K562 (cell line): Measurements from ENCODE around the gene CHCHD10. TPM values are rescaled to one million over a fixed set of nuclear protein-coding genes. Genes with fewer than 3 reads are reported as not detected.

ENCODE experiments used
- SMARCA4 ChIP-seq: fragments of 450-650 bp; IDR thresholded peaks from 2 replicates; pipeline ENCODE4 v1.6.1; 2016
- XRCC4 ChIP-seq: IDR thresholded peaks from one replicate; pipeline ENCODE4 v1.6.1; 2011; ENCODE audit not compliant: insufficient read depth, insufficient read length; ENCODE audit errors: extremely low read depth
- polyA plus RNA-seq, 8 experiments: library from polyadenylated mRNA; depleted of rRNA in 4 of 8; stranded (reverse) in 5 of 8; unstranded in 3 of 8; fragments of >200 nt; fragmentation: Nextera tagmentation in 2 of 8; fragmentation: Illumina TruSeq in 1 of 8; extraction: Ambion mirVana in 2 of 8; extraction: Trizol in 1 of 8; gene quantifications; 2 replicates each; pipeline versions ENCODE4 v1.2.1 to v1.2.3, GENCODE V29; 2011 to 2014; ENCODE audit warnings: inconsistent platforms in 1 of 8, missing spikeins in 1 of 8
- total RNA-seq, 7 experiments: library from RNA; depleted of rRNA in 6 of 7; stranded (reverse); fragments of >200 nt in 6 of 7; fragmentation: Illumina TruSeq in 2 of 7; extraction: Trizol in 2 of 7; gene quantifications; 2 replicates each; pipeline versions ENCODE4 v1.2.1 to v1.2.3, GENCODE V29; 2011 to 2021; ENCODE audit warnings: low replicate concordance in 1 of 7
- TF ChIP-seq, protein P1 (sequence below): IDR thresholded peaks from 2 replicates; pipeline ENCODE4 v1.6.1; 2011; ENCODE audit warnings: borderline replicate concordance, low read depth, mild to moderate bottlenecking, moderate library complexity, low read length; ENCODE audit not compliant: insufficient read depth, poor library complexity, severe bottlenecking
- TF ChIP-seq, protein P2 (sequence below): fragments of 450-650 bp; IDR thresholded peaks from 2 replicates; pipeline ENCODE4 v1.6.1; 2016; ENCODE audit warnings: borderline replicate concordance
- TF ChIP-seq, protein P3 (sequence below): fragments of 250-450 bp; sonication (Bioruptor Pico); IDR thresholded peaks from 2 replicates; pipeline ENCODE4 v1.8.0; 2022; ENCODE audit warnings: inconsistent platforms, mild to moderate bottlenecking, moderate library complexity, borderline replicate concordance

CHCHD10 gene
- total and polyA plus RNA-seq, 9 of the 15 experiments (the other 6 are each of a cell fraction or from before 2014, with no cell fraction given), result 15.2 to 292 (median 102) TPM

DNA sequence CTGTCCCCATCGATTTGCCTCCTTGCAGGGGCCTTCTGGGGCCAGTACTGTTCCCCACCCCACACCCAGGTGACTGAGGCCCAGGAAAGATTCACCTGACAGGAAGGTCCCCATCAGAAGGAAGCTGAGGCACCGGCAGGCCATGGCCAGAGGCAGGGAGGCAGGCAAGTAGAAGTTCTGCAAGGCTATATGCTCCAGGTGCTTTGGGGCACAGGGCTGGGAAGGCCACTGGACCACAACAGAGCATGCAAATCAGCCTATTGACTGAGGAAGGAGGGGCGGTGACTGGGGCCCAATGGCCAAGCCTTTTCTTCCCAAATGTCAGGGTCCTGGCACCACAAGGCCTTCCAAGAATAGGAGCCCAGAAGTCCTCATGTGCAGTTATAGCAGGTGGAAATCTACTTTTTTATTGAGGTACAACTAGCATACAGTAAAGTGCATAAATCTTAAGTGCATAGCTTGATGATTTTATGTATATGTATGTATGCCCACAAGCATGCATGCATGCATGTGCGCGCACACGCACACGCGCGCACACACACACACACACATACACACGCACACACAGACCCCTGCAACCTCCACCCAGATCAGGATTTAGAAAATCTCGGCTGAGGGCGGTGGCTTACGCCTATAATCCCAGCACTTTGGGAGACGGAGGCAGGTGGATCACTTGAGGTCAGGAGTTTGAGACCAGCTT is 13.4 kb downstream of the CHCHD10 start, which contains the start of gene VPREB3 (continued):
- TF ChIP-seq, protein P1, sequence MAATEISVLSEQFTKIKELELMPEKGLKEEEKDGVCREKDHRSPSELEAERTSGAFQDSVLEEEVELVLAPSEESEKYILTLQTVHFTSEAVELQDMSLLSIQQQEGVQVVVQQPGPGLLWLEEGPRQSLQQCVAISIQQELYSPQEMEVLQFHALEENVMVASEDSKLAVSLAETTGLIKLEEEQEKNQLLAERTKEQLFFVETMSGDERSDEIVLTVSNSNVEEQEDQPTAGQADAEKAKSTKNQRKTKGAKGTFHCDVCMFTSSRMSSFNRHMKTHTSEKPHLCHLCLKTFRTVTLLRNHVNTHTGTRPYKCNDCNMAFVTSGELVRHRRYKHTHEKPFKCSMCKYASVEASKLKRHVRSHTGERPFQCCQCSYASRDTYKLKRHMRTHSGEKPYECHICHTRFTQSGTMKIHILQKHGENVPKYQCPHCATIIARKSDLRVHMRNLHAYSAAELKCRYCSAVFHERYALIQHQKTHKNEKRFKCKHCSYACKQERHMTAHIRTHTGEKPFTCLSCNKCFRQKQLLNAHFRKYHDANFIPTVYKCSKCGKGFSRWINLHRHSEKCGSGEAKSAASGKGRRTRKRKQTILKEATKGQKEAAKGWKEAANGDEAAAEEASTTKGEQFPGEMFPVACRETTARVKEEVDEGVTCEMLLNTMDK, result no peak
- TF ChIP-seq, protein P2, sequence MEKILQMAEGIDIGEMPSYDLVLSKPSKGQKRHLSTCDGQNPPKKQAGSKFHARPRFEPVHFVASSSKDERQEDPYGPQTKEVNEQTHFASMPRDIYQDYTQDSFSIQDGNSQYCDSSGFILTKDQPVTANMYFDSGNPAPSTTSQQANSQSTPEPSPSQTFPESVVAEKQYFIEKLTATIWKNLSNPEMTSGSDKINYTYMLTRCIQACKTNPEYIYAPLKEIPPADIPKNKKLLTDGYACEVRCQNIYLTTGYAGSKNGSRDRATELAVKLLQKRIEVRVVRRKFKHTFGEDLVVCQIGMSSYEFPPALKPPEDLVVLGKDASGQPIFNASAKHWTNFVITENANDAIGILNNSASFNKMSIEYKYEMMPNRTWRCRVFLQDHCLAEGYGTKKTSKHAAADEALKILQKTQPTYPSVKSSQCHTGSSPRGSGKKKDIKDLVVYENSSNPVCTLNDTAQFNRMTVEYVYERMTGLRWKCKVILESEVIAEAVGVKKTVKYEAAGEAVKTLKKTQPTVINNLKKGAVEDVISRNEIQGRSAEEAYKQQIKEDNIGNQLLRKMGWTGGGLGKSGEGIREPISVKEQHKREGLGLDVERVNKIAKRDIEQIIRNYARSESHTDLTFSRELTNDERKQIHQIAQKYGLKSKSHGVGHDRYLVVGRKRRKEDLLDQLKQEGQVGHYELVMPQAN, result no peak
- TF ChIP-seq XRCC4 (no peak), SMARCA4 (no peak)
- TF ChIP-seq, protein P3, sequence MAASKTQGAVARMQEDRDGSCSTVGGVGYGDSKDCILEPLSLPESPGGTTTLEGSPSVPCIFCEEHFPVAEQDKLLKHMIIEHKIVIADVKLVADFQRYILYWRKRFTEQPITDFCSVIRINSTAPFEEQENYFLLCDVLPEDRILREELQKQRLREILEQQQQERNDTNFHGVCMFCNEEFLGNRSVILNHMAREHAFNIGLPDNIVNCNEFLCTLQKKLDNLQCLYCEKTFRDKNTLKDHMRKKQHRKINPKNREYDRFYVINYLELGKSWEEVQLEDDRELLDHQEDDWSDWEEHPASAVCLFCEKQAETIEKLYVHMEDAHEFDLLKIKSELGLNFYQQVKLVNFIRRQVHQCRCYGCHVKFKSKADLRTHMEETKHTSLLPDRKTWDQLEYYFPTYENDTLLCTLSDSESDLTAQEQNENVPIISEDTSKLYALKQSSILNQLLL (CRISPR knock-in tag), result no peak
